ENCODE results near the gene TRAPPC10. TPM values are rescaled to one million over a fixed set of nuclear protein-coding genes. Genes with fewer than 3 reads are reported as not detected.
"Not testable (repeated sequence)": the region's sequence is repeated elsewhere in the genome, so short reads cannot be mapped to it uniquely, and the experiment has no call there.

The TRAPPC10 gene
- polyA plus RNA-seq, 1 of the 3 experiments (the other 2 are of a cell fraction) = 17.5 TPM

DNA sequence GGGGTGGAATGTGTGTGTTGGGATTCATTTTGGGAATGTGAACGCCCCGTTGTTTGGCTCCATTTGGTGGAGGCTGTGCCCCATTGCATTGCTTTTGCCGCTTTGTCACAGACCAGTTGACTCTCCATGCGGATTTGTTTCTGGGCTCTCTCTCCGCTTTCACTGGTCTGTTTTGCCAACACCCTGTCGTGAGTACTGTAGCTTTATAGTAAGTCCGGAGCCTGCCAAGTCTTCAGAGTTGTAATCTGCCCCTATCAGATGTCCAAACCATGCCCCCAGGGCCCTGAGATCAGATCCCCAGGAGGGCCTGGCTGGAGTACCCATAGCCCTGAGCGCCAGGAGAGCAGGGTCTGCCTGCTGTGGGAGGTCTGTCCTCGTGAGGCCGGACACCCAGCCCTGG lies 138.1 kb downstream of the TRAPPC10 start:
- H3F3A ChIP-seq (replicated peaks; ENCODE audit: insufficient read depth); H3K36me3 ChIP-seq (replicated peaks in 1 of 2; ENCODE audit: control insufficient read depth in 1 of 2, insufficient read depth in 2 of 2, low read length in 1 of 2); H3K9me3 ChIP-seq; H3K4me2 ChIP-seq; POLR2A ChIA-PET; H3K4me1 ChIP-seq (ENCODE audit: control insufficient read depth in 1 of 2, insufficient read depth in 2 of 2, low read depth in 1 of 2, low read length in 1 of 2); H2AFZ ChIP-seq (ENCODE audit: low read depth); H3K79me2 ChIP-seq (ENCODE audit: insufficient read depth); H4K20me1 ChIP-seq (ENCODE audit: insufficient read depth); H3K4me3 ChIP-seq (ENCODE audit: low read depth in 2 of 2, low read length in 1 of 2); H3K9me2 ChIP-seq; H3K9ac ChIP-seq; H3K27me3 ChIP-seq (ENCODE audit: insufficient read depth); DNase-seq; CTCF ChIA-PET; H3K27ac ChIP-seq (ENCODE audit: low read depth in 2 of 2, low read length in 1 of 2): not testable (repeated sequence)
- no CpG with 5 or more reads among the region's 10 CpGs for WGBS (ENCODE audit: low lambda C conversion rate)

- H3K4me2 ChIP-seq; CTCF ChIA-PET; H3K9ac ChIP-seq; H3K27me3 ChIP-seq (ENCODE audit: insufficient read depth); POLR2A ChIA-PET; H3K4me1 ChIP-seq (ENCODE audit: control insufficient read depth in 1 of 2, insufficient read depth in 2 of 2, low read depth in 1 of 2, low read length in 1 of 2); DNase-seq; H4K20me1 ChIP-seq (ENCODE audit: insufficient read depth); H3K79me2 ChIP-seq (ENCODE audit: insufficient read depth); H3F3A ChIP-seq (replicated peaks; ENCODE audit: insufficient read depth); H3K36me3 ChIP-seq (replicated peaks in 1 of 2; ENCODE audit: control insufficient read depth in 1 of 2, insufficient read depth in 2 of 2, low read length in 1 of 2); H2AFZ ChIP-seq (ENCODE audit: low read depth); H3K27ac ChIP-seq (ENCODE audit: low read depth in 2 of 2, low read length in 1 of 2); H3K9me2 ChIP-seq; H3K4me3 ChIP-seq (ENCODE audit: low read depth in 2 of 2, low read length in 1 of 2); H3K9me3 ChIP-seq: not testable (repeated sequence)
- WGBS (ENCODE audit: low lambda C conversion rate) = no CpG with 5 or more reads among the region's 21 CpGs
These were observed 141.2 kb downstream of the TRAPPC10 start for GRCh38 chr21:44153214-44153888.

DNA sequence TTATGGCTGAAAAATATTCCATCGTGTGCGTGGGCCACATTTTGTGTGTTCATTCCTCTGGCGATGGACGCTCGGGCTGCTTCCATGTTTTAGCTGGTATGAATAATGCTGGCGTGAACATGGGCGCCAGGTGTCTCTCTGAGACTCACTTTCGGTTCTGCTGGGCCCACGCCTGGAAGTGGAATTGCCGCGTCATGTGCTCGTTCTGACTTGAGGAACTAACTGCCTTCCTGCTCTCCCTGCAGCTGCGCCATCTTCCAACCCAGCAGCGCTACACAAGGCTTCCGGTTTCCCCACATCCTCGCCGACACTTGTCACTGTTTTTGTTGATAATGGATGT lies 141.8 kb downstream of the TRAPPC10 start:
- H3F3A ChIP-seq (replicated peaks; ENCODE audit: insufficient read depth); H3K9me3 ChIP-seq; H3K4me2 ChIP-seq; POLR2A ChIA-PET; H3K9ac ChIP-seq; H4K20me1 ChIP-seq (ENCODE audit: insufficient read depth); H2AFZ ChIP-seq (ENCODE audit: low read depth); H3K4me3 ChIP-seq (ENCODE audit: low read depth in 2 of 2, low read length in 1 of 2); H3K36me3 ChIP-seq (replicated peaks in 1 of 2; ENCODE audit: control insufficient read depth in 1 of 2, insufficient read depth in 2 of 2, low read length in 1 of 2); H3K27ac ChIP-seq (ENCODE audit: low read depth in 2 of 2, low read length in 1 of 2); H3K4me1 ChIP-seq (ENCODE audit: control insufficient read depth in 1 of 2, insufficient read depth in 2 of 2, low read depth in 1 of 2, low read length in 1 of 2); DNase-seq; H3K9me2 ChIP-seq; H3K79me2 ChIP-seq (ENCODE audit: insufficient read depth); CTCF ChIA-PET; H3K27me3 ChIP-seq (ENCODE audit: insufficient read depth): not testable (repeated sequence)
- no CpG with 5 or more reads among the region's 17 CpGs for WGBS (ENCODE audit: low lambda C conversion rate)

- H3K9me3 ChIP-seq; H3K27me3 ChIP-seq (ENCODE audit: insufficient read depth); H3K4me3 ChIP-seq (ENCODE audit: low read depth in 2 of 2, low read length in 1 of 2); H3K4me1 ChIP-seq (ENCODE audit: control insufficient read depth in 1 of 2, insufficient read depth in 2 of 2, low read depth in 1 of 2, low read length in 1 of 2); CTCF ChIA-PET; H3K79me2 ChIP-seq (ENCODE audit: insufficient read depth); H3K9ac ChIP-seq; H3K4me2 ChIP-seq; H4K20me1 ChIP-seq (ENCODE audit: insufficient read depth); DNase-seq; POLR2A ChIA-PET; H3K36me3 ChIP-seq (replicated peaks in 1 of 2; ENCODE audit: control insufficient read depth in 1 of 2, insufficient read depth in 2 of 2, low read length in 1 of 2); H3K9me2 ChIP-seq; H3K27ac ChIP-seq (ENCODE audit: low read depth in 2 of 2, low read length in 1 of 2); H3F3A ChIP-seq (replicated peaks; ENCODE audit: insufficient read depth); H2AFZ ChIP-seq (ENCODE audit: low read depth): not testable (repeated sequence)
- no CpG with 5 or more reads among the region's 20 CpGs for WGBS (ENCODE audit: low lambda C conversion rate)
These were observed 142.7 kb downstream of the TRAPPC10 start for GRCh38 chr21:44154816-44155230.

- H3K9ac ChIP-seq; CTCF ChIA-PET; H3K36me3 ChIP-seq (replicated peaks in 1 of 2; ENCODE audit: control insufficient read depth in 1 of 2, insufficient read depth in 2 of 2, low read length in 1 of 2); H3F3A ChIP-seq (replicated peaks; ENCODE audit: insufficient read depth); H4K20me1 ChIP-seq (ENCODE audit: insufficient read depth); DNase-seq; H3K9me3 ChIP-seq; H3K4me1 ChIP-seq (ENCODE audit: control insufficient read depth in 1 of 2, insufficient read depth in 2 of 2, low read depth in 1 of 2, low read length in 1 of 2); H3K27me3 ChIP-seq (ENCODE audit: insufficient read depth); H2AFZ ChIP-seq (ENCODE audit: low read depth); H3K79me2 ChIP-seq (ENCODE audit: insufficient read depth); H3K4me3 ChIP-seq (ENCODE audit: low read depth in 2 of 2, low read length in 1 of 2); H3K9me2 ChIP-seq; H3K27ac ChIP-seq (ENCODE audit: low read depth in 2 of 2, low read length in 1 of 2); POLR2A ChIA-PET; H3K4me2 ChIP-seq: not testable (repeated sequence)
- no CpG with 5 or more reads among the region's 38 CpGs for WGBS (ENCODE audit: low lambda C conversion rate)
These were observed 143.3 kb downstream of the TRAPPC10 start for GRCh38 chr21:44155231-44155993.

GRCh38 chr21:44155994-44156380 lies 143.9 kb downstream of the TRAPPC10 start:
- H3K79me2 ChIP-seq (ENCODE audit: insufficient read depth); H3K9ac ChIP-seq; H4K20me1 ChIP-seq (ENCODE audit: insufficient read depth); H3F3A ChIP-seq (replicated peaks; ENCODE audit: insufficient read depth); H3K27me3 ChIP-seq (ENCODE audit: insufficient read depth); H3K27ac ChIP-seq (ENCODE audit: low read depth in 2 of 2, low read length in 1 of 2); H3K4me2 ChIP-seq; H3K36me3 ChIP-seq (replicated peaks in 1 of 2; ENCODE audit: control insufficient read depth in 1 of 2, insufficient read depth in 2 of 2, low read length in 1 of 2); POLR2A ChIA-PET; CTCF ChIA-PET; DNase-seq; H2AFZ ChIP-seq (ENCODE audit: low read depth); H3K9me3 ChIP-seq; H3K4me3 ChIP-seq (ENCODE audit: low read depth in 2 of 2, low read length in 1 of 2); H3K4me1 ChIP-seq (ENCODE audit: control insufficient read depth in 1 of 2, insufficient read depth in 2 of 2, low read depth in 1 of 2, low read length in 1 of 2); H3K9me2 ChIP-seq: not testable (repeated sequence)
- WGBS (ENCODE audit: low lambda C conversion rate) = no CpG with 5 or more reads among the region's 8 CpGs
